Type B pancreatic cell (in vitro differentiated cells): ENCODE measurements around the gene ARHGEF37. TPM values are rescaled to one million over a fixed set of nuclear protein-coding genes. Genes with fewer than 3 reads are reported as not detected.

Experiments used
- DNase-seq: peaks from one replicate; pipeline ENCODE4 v3.0.0; 2021; ENCODE audit warnings: mixed read lengths; ENCODE audit not compliant: unreplicated experiment; ENCODE audit errors: extremely low spot score
- H3K27ac Mint-ChIP-seq: 2 replicates; pipeline ENCODE4 v1.8.0; 2021; ENCODE audit warnings: mild to moderate bottlenecking, mixed read lengths
- H3K27me3 Mint-ChIP-seq: 2 replicates; pipeline ENCODE4 v1.8.0; 2021; ENCODE audit warnings: mixed read lengths
- H3K36me3 Mint-ChIP-seq: 2 replicates; pipeline ENCODE4 v1.8.0; 2021; ENCODE audit warnings: mixed read lengths
- H3K4me1 Mint-ChIP-seq: one replicate; pipeline ENCODE4 v1.8.0; 2021; ENCODE audit warnings: mixed read lengths; ENCODE audit not compliant: unreplicated experiment
- H3K4me3 Mint-ChIP-seq: 2 replicates; pipeline ENCODE4 v1.8.0; 2021; ENCODE audit warnings: mild to moderate bottlenecking, mixed read lengths
- H3K9me3 Mint-ChIP-seq: 2 replicates; pipeline ENCODE4 v1.8.0; 2021; ENCODE audit warnings: mixed read lengths
- total RNA-seq: library from RNA; stranded (reverse); gene quantifications from 2 replicates; pipeline ENCODE4 v1.2.1, GENCODE V29; 2021; ENCODE audit warnings: low replicate concordance
- TF ChIP-seq, protein P1 (sequence below): fragments of 200-600 bp; sonication (generic); conservative IDR thresholded peaks from 2 replicates; pipeline ENCODE4 v1.5.0; 2021; ENCODE audit warnings: antibody characterized with exemption, mild to moderate bottlenecking

Gene ARHGEF37
- total RNA-seq, 1 donor from 2014 or later: 7.1 TPM

DNA sequence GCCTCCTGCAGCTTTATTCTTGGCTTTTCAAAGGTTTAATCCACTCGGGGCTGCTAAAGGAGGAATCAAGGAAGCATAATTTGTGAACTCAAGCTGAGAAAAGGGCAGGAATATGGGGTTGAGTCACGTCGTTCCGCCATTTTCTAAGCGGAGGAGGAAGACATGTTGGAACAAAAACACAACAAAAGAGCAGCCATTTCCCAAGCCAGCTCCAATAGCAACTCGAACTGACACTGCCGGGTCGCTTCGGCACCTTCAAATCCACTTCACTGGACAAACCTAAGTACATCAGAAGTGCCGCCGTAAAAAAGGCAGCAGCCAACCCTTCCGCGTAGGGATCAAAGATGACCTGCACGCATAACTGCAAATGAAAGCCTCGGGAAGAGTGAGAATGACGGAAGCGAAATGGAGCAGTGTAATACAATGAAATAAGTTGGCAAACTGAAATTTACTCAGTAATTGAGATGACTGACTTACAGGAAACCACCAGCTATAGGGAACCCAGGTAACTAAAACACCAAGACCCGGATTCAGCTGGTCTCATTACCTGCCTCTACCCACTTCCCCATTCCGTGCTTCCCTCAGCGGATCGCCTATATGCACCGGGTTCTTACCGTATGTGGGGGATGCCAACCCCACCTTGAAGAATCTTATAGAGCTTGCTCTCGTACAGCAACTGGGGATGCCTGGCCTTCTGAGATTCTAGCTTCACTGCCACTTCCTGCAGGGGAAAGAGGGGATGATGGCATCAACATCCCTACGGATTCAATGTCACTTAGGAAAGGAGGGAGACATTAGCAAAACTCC is 31.6 kb upstream of the ARHGEF37 start:
- Mint-ChIP-seq H3K27ac (peak overlapping the region; percentile 93), H3K4me3 (peak overlapping the region; percentile 98), H3K9me3 (no peaks in the 10 kb centered on the region), H3K4me1 (peaks cover 26% of the 10 kb centered on the region), H3K36me3 (peaks cover 31% of the 10 kb centered on the region), H3K27me3 (peaks cover 2% of the 10 kb centered on the region)
- TF ChIP-seq, protein P1, sequence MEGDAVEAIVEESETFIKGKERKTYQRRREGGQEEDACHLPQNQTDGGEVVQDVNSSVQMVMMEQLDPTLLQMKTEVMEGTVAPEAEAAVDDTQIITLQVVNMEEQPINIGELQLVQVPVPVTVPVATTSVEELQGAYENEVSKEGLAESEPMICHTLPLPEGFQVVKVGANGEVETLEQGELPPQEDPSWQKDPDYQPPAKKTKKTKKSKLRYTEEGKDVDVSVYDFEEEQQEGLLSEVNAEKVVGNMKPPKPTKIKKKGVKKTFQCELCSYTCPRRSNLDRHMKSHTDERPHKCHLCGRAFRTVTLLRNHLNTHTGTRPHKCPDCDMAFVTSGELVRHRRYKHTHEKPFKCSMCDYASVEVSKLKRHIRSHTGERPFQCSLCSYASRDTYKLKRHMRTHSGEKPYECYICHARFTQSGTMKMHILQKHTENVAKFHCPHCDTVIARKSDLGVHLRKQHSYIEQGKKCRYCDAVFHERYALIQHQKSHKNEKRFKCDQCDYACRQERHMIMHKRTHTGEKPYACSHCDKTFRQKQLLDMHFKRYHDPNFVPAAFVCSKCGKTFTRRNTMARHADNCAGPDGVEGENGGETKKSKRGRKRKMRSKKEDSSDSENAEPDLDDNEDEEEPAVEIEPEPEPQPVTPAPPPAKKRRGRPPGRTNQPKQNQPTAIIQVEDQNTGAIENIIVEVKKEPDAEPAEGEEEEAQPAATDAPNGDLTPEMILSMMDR: no peak
- DNase-seq: no peak

DNA sequence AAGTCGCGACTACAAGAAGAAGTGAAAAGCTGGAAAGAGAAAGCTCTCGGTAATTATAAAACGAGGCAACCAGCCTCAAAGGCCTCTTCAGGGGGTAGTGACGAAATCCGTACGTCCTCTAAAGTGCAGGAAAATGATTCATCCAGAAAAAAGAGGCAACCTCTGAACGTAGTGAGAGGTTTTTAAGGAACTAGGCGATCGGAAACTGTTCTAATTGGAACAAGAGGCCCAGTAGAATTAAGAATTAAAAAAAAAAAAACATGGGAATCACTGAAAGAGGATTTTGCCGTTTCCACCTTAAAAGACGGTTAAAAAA is 31.1 kb upstream of the ARHGEF37 start:
- TF ChIP-seq, protein P1: no peak

DNA sequence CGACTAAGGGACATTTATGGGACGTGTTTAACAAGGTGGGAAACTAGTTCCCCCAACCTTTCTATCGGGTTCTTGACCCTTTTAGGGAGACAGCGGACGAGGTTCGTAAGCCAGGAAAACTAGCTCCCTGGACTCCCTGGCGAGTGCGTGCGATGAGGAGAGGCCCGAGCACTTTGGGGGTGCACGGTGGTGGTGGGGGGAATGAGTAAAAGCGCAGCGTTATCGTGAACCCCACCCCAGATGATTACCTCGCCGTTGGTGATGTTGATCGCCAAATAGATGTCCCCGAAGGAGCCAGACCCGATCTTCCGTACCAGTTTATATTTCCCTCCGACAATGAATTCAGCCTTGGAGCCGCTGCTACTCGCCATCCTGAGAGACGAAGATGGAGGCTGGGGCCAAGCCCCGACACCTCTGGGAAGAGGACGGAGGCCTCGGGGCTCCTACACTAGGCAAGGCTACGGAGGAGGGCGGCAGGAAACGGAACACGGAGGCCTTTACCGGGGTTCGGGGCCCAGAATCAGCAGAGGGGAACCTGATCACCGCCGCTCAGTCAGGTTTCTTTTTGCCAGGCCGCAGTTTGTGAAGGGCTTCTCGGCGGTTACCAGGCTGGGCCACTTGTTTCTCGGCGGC is 30.6 kb upstream of the ARHGEF37 start:
- peak overlapping the region; percentile 98 for H3K4me3 Mint-ChIP-seq
- peaks cover 26% of the 10 kb centered on the region for H3K4me1 Mint-ChIP-seq
- peak overlapping the region; percentile 93 for H3K27ac Mint-ChIP-seq
- H3K36me3 Mint-ChIP-seq: peaks cover 27% of the 10 kb centered on the region
- H3K27me3 Mint-ChIP-seq: peaks cover 2% of the 10 kb centered on the region
- TF ChIP-seq, protein P1: no peak
- DNase-seq: no peak
- no peaks in the 10 kb centered on the region for H3K9me3 Mint-ChIP-seq

More for the DNA sequence above, 31.1 kb upstream of the ARHGEF37 start:
- H3K4me1 Mint-ChIP-seq: peaks cover 26% of the 10 kb centered on the region
- no peak for DNase-seq
- H3K36me3 Mint-ChIP-seq: peaks cover 31% of the 10 kb centered on the region
- peaks cover 2% of the 10 kb centered on the region for H3K27me3 Mint-ChIP-seq
- peak overlapping the region; percentile 98 for H3K4me3 Mint-ChIP-seq
- H3K9me3 Mint-ChIP-seq: no peaks in the 10 kb centered on the region
- H3K27ac Mint-ChIP-seq: peak overlapping the region; percentile 93

DNA sequence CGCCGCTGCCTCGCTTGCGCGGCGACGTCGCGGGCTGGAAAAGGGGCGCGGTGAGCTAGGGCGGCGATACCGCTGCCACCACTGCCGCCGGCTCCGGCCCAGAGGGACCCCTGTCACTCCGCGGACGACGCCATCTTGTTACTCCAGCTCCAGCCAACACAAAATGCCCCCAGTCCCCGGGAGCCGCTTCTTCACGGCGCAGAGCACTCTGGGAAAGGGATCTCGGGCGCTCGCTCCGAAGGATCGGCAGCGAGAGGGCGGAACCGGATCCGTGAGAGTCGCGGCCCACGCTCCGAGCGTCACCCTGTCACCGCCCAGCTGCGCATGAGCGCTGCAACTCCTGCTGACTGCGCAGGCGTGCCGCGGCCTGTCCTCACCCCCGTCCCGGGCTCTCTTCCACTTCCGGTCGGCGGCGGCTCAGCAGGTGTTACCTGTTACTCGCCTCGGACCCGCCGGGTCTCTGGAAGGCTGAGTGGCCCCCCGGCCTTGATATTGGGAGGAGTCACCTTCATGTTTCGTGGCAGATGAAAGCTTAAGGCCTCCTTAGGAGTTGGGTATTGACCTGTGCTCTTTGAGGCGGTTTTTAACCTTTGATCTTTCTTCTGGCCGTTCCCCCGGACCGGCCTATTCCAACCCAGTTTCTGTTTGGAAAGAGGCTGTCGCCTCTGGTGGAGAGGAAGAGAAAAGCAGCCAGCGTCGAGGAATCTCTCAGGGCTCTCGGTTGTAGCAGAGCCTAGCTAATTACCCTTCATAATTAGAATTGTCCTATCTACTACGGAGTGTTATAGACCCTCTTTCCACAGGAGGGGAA is 29.9 kb upstream of the ARHGEF37 start, which contains the start of gene CSNK1A1:
Gene CSNK1A1, minus strand, starts transcription at position 213 of the 811 bp plus-strand sequence. CDS start 475 bp downstream, outside the sequence.
- TF ChIP-seq, protein P1: peak; percentile 83
- Mint-ChIP-seq H3K9me3 (no peaks in the 10 kb centered on the region), H3K27ac (peak within 1 kb of the TSS; percentile 93), H3K4me1 (peaks cover 26% of the 10 kb centered on the region), H3K4me3 (peak within 1 kb of the TSS; percentile 98), H3K27me3 (peaks cover 2% of the 10 kb centered on the region), H3K36me3 (peaks cover 27% of the 10 kb centered on the region)
- peak; percentile 99 for DNase-seq

DNA sequence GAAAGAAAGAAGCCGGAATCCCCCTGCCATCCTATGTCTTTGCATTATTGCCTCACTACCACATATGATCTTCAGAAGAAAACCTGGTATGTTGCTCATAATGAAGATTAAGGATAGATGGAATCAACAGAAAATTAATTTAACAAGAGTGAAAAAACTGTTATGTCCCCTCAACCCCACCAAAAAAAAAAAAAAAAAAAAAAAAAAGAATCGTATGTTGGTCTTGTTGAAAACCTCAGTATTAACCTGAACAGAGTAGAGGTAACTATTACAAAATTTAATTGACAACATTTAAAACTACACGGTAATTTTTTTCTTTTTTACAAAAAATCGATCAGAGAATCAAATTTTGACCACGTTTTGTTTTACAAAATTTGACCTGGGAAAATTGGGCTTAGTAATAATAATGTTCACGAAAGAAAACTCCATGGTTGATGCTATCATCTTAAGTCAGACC is 29.2 kb upstream of the ARHGEF37 start:
- TF ChIP-seq, protein P1: peak; percentile 63
- Mint-ChIP-seq H3K4me3 (peak overlapping the region; percentile 98), H3K9me3 (no peaks in the 10 kb centered on the region), H3K27ac (peak overlapping the region; percentile 93), H3K36me3 (peaks cover 21% of the 10 kb centered on the region), H3K4me1 (peaks cover 21% of the 10 kb centered on the region), H3K27me3 (peaks cover 2% of the 10 kb centered on the region)
- no peak for DNase-seq
